Measurements from ENCODE around the gene AMER2. TPM values are rescaled to one million over a fixed set of nuclear protein-coding genes. Genes with fewer than 3 reads are reported as not detected.
"Not testable (repeated sequence)": the region's sequence is repeated elsewhere in the genome, so short reads cannot be mapped to it uniquely, and the experiment has no call there.

AMER2 gene
- polyA plus RNA-seq, 2 donors, result not detected

GRCh38 chr13:25167382-25168174, 4.5 kb downstream of the AMER2 start:
- Histone ChIP-seq H3K4me3 (ENCODE audit: low read depth in 1 of 2, low read length in 2 of 2) (no peak overlapping the region), H3K27me3 (ENCODE audit: control insufficient read depth in 1 of 2, insufficient read depth in 2 of 2, low read length in 2 of 2) (peaks cover 7 to 20% of the 10 kb centered on the region in 2 donors), H3K36me3 (ENCODE audit: control insufficient read depth in 2 of 2, insufficient read depth in 2 of 2, low read length in 1 of 2) (no peaks in the 10 kb centered on the region), H3K27ac (ENCODE audit: low read depth in 2 of 2, low read length in 1 of 2) (no peak overlapping the region), H3K9me3 (ENCODE audit: control insufficient read depth in 2 of 2, insufficient read depth in 1 of 2, low read depth in 1 of 2, low read length in 1 of 2) (no peaks in the 10 kb centered on the region), H3K4me1 (ENCODE audit: control insufficient read depth in 2 of 2, insufficient read depth in 2 of 2, low read length in 1 of 2) (peaks cover 4 to 7% of the 10 kb centered on the region in 2 donors)
- WGBS, 2 donors, result 77 to 79% methylated on average over 3 of the region's 3 CpGs

- 78% methylated on average over 3 of the region's 3 CpGs for WGBS, 2 donors
- Histone ChIP-seq H3K9me3 (ENCODE audit: control insufficient read depth in 2 of 2, insufficient read depth in 1 of 2, low read depth in 1 of 2, low read length in 1 of 2) (no peaks in the 10 kb centered on the region), H3K27ac (ENCODE audit: low read depth in 2 of 2, low read length in 1 of 2) (no peak overlapping the region), H3K36me3 (ENCODE audit: control insufficient read depth in 2 of 2, insufficient read depth in 2 of 2, low read length in 1 of 2) (no peaks in the 10 kb centered on the region), H3K4me1 (ENCODE audit: control insufficient read depth in 2 of 2, insufficient read depth in 2 of 2, low read length in 1 of 2) (peaks cover 3 to 4% of the 10 kb centered on the region in 2 donors), H3K4me3 (ENCODE audit: low read depth in 1 of 2, low read length in 2 of 2) (no peak overlapping the region), H3K27me3 (ENCODE audit: control insufficient read depth in 1 of 2, insufficient read depth in 2 of 2, low read length in 2 of 2) (peaks cover 4 to 13% of the 10 kb centered on the region in 2 donors)
Measured at GRCh38 chr13:25166306-25166705, 5.8 kb downstream of the AMER2 start.

DNA sequence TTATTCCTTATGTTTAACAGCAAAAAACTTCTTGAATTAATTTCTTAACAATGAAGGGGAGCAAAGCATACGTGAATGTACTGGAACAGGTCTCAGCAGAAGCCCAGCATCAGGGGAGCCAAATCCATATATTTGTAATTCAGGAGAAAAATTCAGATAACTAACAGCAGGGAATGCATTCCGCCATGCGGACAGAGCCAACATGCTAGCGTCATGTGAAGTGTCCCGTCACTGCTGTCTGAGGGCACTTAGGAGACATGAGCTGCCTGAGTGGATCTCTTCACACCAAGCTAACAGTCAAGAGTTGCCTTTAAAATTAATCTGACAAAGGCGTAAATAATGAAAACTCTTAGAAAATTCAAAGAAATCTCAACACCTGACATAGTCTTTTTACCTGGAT, 6.4 kb downstream of the AMER2 start:
- peaks cover 0 to 7% of the 10 kb centered on the region in 2 donors for H3K27me3 ChIP-seq (ENCODE audit: control insufficient read depth in 1 of 2, insufficient read depth in 2 of 2, low read length in 2 of 2)
- H3K27ac ChIP-seq (ENCODE audit: low read depth in 2 of 2, low read length in 1 of 2), result no peak overlapping the region
- H3K4me3 ChIP-seq (ENCODE audit: low read depth in 1 of 2, low read length in 2 of 2), result no peak overlapping the region
- H3K4me1 ChIP-seq (ENCODE audit: control insufficient read depth in 2 of 2, insufficient read depth in 2 of 2, low read length in 1 of 2), result no peaks in the 10 kb centered on the region
- WGBS, 2 donors, result 78 to 82% methylated on average over 6 of the region's 6 CpGs
- no peaks in the 10 kb centered on the region for H3K36me3 ChIP-seq (ENCODE audit: control insufficient read depth in 2 of 2, insufficient read depth in 2 of 2, low read length in 1 of 2)
- no peaks in the 10 kb centered on the region for H3K9me3 ChIP-seq (ENCODE audit: control insufficient read depth in 2 of 2, insufficient read depth in 1 of 2, low read depth in 1 of 2, low read length in 1 of 2)

- 38 to 43% methylated on average over 5 of the region's 5 CpGs for WGBS, 2 donors
- not testable (repeated sequence) for H3K27ac ChIP-seq (ENCODE audit: low read depth in 2 of 2, low read length in 1 of 2); H3K27me3 ChIP-seq (ENCODE audit: control insufficient read depth in 1 of 2, insufficient read depth in 2 of 2, low read length in 2 of 2); H3K4me3 ChIP-seq (ENCODE audit: low read depth in 1 of 2, low read length in 2 of 2); H3K9me3 ChIP-seq (ENCODE audit: control insufficient read depth in 2 of 2, insufficient read depth in 1 of 2, low read depth in 1 of 2, low read length in 1 of 2); H3K4me1 ChIP-seq (ENCODE audit: control insufficient read depth in 2 of 2, insufficient read depth in 2 of 2, low read length in 1 of 2); H3K36me3 ChIP-seq (ENCODE audit: control insufficient read depth in 2 of 2, insufficient read depth in 2 of 2, low read length in 1 of 2)
Measured at GRCh38 chr13:25165163-25165562, 6.9 kb downstream of the AMER2 start.

GRCh38 chr13:25157681-25158080, 14.4 kb downstream of the AMER2 start:
- Histone ChIP-seq H3K36me3 (ENCODE audit: control insufficient read depth in 2 of 2, insufficient read depth in 2 of 2, low read length in 1 of 2) (no peaks in the 10 kb centered on the region), H3K4me1 (ENCODE audit: control insufficient read depth in 2 of 2, insufficient read depth in 2 of 2, low read length in 1 of 2) (no peaks in the 10 kb centered on the region), H3K27me3 (ENCODE audit: control insufficient read depth in 1 of 2, insufficient read depth in 2 of 2, low read length in 2 of 2) (no peaks in the 10 kb centered on the region), H3K9me3 (ENCODE audit: control insufficient read depth in 2 of 2, insufficient read depth in 1 of 2, low read depth in 1 of 2, low read length in 1 of 2) (no peaks in the 10 kb centered on the region), H3K4me3 (ENCODE audit: low read depth in 1 of 2, low read length in 2 of 2) (no peak overlapping the region), H3K27ac (ENCODE audit: low read depth in 2 of 2, low read length in 1 of 2) (no peak overlapping the region)
- WGBS, 2 donors, result 86 to 89% methylated on average over 2 of the region's 2 CpGs

- Histone ChIP-seq H3K9me3 (ENCODE audit: control insufficient read depth in 2 of 2, insufficient read depth in 1 of 2, low read depth in 1 of 2, low read length in 1 of 2) (no peaks in the 10 kb centered on the region), H3K4me3 (ENCODE audit: low read depth in 1 of 2, low read length in 2 of 2) (no peak overlapping the region), H3K36me3 (ENCODE audit: control insufficient read depth in 2 of 2, insufficient read depth in 2 of 2, low read length in 1 of 2) (no peaks in the 10 kb centered on the region), H3K4me1 (ENCODE audit: control insufficient read depth in 2 of 2, insufficient read depth in 2 of 2, low read length in 1 of 2) (no peaks in the 10 kb centered on the region), H3K27ac (ENCODE audit: low read depth in 2 of 2, low read length in 1 of 2) (no peak overlapping the region), H3K27me3 (ENCODE audit: control insufficient read depth in 1 of 2, insufficient read depth in 2 of 2, low read length in 2 of 2) (no peaks in the 10 kb centered on the region)
- 30 to 39% methylated on average over 2 of the region's 2 CpGs for WGBS, 2 donors
Measured at GRCh38 chr13:25153736-25154135, 18.4 kb downstream of the AMER2 start.

DNA sequence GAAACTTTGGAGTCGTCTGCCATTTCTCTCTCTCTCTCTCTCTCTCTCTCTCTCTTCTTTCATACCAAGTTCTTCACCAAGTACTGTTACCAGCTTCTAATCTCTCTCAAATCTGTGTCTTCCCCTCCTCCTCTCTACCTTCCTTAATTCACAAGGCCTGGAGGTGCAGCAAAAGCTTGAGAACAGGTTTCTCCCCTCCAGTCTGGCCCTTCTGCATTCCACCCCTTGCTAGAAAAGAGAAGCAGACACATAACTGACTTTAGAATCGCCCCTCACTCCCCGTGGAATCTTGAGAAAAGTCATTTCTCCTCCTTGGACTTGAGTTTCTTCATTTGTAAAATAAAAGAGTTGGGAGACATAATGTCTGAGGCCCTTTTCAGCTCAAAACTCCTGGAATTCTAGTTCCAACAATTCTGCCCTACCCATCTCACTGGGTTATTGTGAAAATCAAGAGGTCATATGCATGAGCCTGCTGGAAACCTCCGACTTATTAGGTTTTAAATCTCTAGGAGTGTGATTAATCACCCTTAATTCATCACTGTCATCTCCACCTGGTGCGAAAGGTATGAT, 20.4 kb downstream of the AMER2 start:
- Histone ChIP-seq H3K4me1 (ENCODE audit: control insufficient read depth in 2 of 2, insufficient read depth in 2 of 2, low read length in 1 of 2) (no peaks in the 10 kb centered on the region), H3K27me3 (ENCODE audit: control insufficient read depth in 1 of 2, insufficient read depth in 2 of 2, low read length in 2 of 2) (no peaks in the 10 kb centered on the region), H3K9me3 (ENCODE audit: control insufficient read depth in 2 of 2, insufficient read depth in 1 of 2, low read depth in 1 of 2, low read length in 1 of 2) (no peaks in the 10 kb centered on the region), H3K4me3 (ENCODE audit: low read depth in 1 of 2, low read length in 2 of 2) (no peak overlapping the region), H3K36me3 (ENCODE audit: control insufficient read depth in 2 of 2, insufficient read depth in 2 of 2, low read length in 1 of 2) (no peaks in the 10 kb centered on the region), H3K27ac (ENCODE audit: low read depth in 2 of 2, low read length in 1 of 2) (no peak overlapping the region)
- WGBS, 2 donors, result 40 to 53% methylated on average over 5 of the region's 5 CpGs

DNA sequence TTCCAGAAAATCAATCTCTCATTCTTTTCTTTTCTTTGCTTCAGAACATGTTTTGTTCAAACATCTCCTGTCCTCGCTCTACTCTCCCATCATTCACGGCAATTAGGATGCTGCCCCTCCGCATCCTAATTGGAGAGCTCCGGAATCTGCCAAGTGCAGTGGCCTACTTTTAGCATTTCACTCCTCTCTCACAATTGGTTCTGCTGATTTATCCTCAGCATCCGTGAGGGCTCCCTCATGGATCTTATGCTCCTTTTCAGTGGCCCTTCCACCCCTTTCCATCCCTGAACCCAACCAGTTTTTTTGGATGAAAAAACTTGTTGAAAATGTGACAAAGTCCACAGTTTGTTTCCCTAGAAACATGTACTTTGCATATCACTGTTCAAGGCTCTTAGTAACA, 22.4 kb downstream of the AMER2 start:
- Histone ChIP-seq H3K4me1 (ENCODE audit: control insufficient read depth in 2 of 2, insufficient read depth in 2 of 2, low read length in 1 of 2) (no peaks in the 10 kb centered on the region), H3K36me3 (ENCODE audit: control insufficient read depth in 2 of 2, insufficient read depth in 2 of 2, low read length in 1 of 2) (no peaks in the 10 kb centered on the region), H3K27ac (ENCODE audit: low read depth in 2 of 2, low read length in 1 of 2) (no peak overlapping the region), H3K4me3 (ENCODE audit: low read depth in 1 of 2, low read length in 2 of 2) (no peak overlapping the region), H3K9me3 (ENCODE audit: control insufficient read depth in 2 of 2, insufficient read depth in 1 of 2, low read depth in 1 of 2, low read length in 1 of 2) (no peaks in the 10 kb centered on the region), H3K27me3 (ENCODE audit: control insufficient read depth in 1 of 2, insufficient read depth in 2 of 2, low read length in 2 of 2) (no peaks in the 10 kb centered on the region)
- WGBS, 2 donors, result 84 to 88% methylated on average over 5 of the region's 5 CpGs

- no peaks in the 10 kb centered on the region for H3K9me3 ChIP-seq (ENCODE audit: control insufficient read depth in 2 of 2, insufficient read depth in 1 of 2, low read depth in 1 of 2, low read length in 1 of 2)
- WGBS, 2 donors, result 93 to 94% methylated on average over 5 of the region's 5 CpGs
- no peak overlapping the region for H3K27ac ChIP-seq (ENCODE audit: low read depth in 2 of 2, low read length in 1 of 2)
- H3K4me3 ChIP-seq (ENCODE audit: low read depth in 1 of 2, low read length in 2 of 2), result no peak overlapping the region
- H3K27me3 ChIP-seq (ENCODE audit: control insufficient read depth in 1 of 2, insufficient read depth in 2 of 2, low read length in 2 of 2), result no peaks in the 10 kb centered on the region
- H3K36me3 ChIP-seq (ENCODE audit: control insufficient read depth in 2 of 2, insufficient read depth in 2 of 2, low read length in 1 of 2), result no peaks in the 10 kb centered on the region
- no peaks in the 10 kb centered on the region for H3K4me1 ChIP-seq (ENCODE audit: control insufficient read depth in 2 of 2, insufficient read depth in 2 of 2, low read length in 1 of 2)
Measured at GRCh38 chr13:25148402-25148771, 23.7 kb downstream of the AMER2 start.
